DOHH2 (cell line): ENCODE measurements around the gene KNDC1.

Source experiments
- H3F3A ChIP-seq: fragments of 200-600 bp; sonication (generic), shearing (Covaris generic); 2 replicates; pipeline ENCODE4 v1.6.0; 2016; ENCODE audit warnings: antibody characterized with exemption, mild to moderate bottlenecking; ENCODE audit not compliant: control insufficient read depth, insufficient read depth
- H3K27ac ChIP-seq: fragments of 200-600 bp; sonication (generic); 2 replicates; pipeline ENCODE4 v1.5.1; 2014; ENCODE audit warnings: low read depth, mild to moderate bottlenecking, low read length, moderate library complexity
- H3K27me3 ChIP-seq: fragments of 200-600 bp; sonication (generic); 2 replicates; pipeline ENCODE4 v1.6.1; 2014; ENCODE audit warnings: mild to moderate bottlenecking, low read length, mixed read lengths; ENCODE audit not compliant: control insufficient read depth
- H3K36me3 ChIP-seq: fragments of 200-600 bp; sonication (generic); 2 replicates; pipeline ENCODE4 v1.6.1; 2014; ENCODE audit warnings: mild to moderate bottlenecking, low read length, moderate library complexity, mixed read lengths; ENCODE audit not compliant: control insufficient read depth
- H3K4me1 ChIP-seq: fragments of 200-600 bp; sonication (generic); 2 replicates; pipeline ENCODE4 v1.6.1; 2014; ENCODE audit warnings: mild to moderate bottlenecking, low read length, mixed read lengths; ENCODE audit not compliant: control insufficient read depth
- H3K4me2 ChIP-seq: fragments of 200-600 bp; sonication (generic); 2 replicates; pipeline ENCODE4 v1.6.0; 2014; ENCODE audit warnings: mild to moderate bottlenecking, low read length, moderate library complexity
- H3K4me3 ChIP-seq: fragments of 200-600 bp; sonication (generic); 2 replicates; pipeline ENCODE4 v1.5.1; 2014; ENCODE audit warnings: mild to moderate bottlenecking, low read length, mixed read lengths
- H3K79me2 ChIP-seq: fragments of 200-600 bp; sonication (generic); 2 replicates; pipeline ENCODE4 v1.6.1; 2014; ENCODE audit warnings: mild to moderate bottlenecking, low read length, mixed read lengths; ENCODE audit not compliant: control insufficient read depth
- H3K9me2 ChIP-seq: fragments of 200-600 bp; sonication (generic); replicated peaks from 2 replicates; pipeline ENCODE4 v1.6.1; 2014; ENCODE audit warnings: mild to moderate bottlenecking, low read length, mixed read lengths; ENCODE audit not compliant: control insufficient read depth
- H3K9me3 ChIP-seq: fragments of 200-600 bp; sonication (generic); 2 replicates; pipeline ENCODE4 v1.6.1; 2014; ENCODE audit warnings: antibody characterized with exemption, low read length, mixed read lengths; ENCODE audit not compliant: control insufficient read depth, insufficient read depth
- H4K20me1 ChIP-seq: fragments of 200-600 bp; sonication (generic); 2 replicates; pipeline ENCODE4 v1.6.0; 2014; ENCODE audit warnings: low read depth, mild to moderate bottlenecking, antibody characterized with exemption, low read length, moderate library complexity; ENCODE audit not compliant: control insufficient read depth, insufficient read depth
- CTCF ChIP-seq: fragments of 200-600 bp; sonication (generic); IDR thresholded peaks from one replicate; pipeline ENCODE4 v1.5.1; 2014; ENCODE audit warnings: antibody characterized with exemption, mild to moderate bottlenecking, low read depth, low read length; ENCODE audit not compliant: poor library complexity, severe bottlenecking
- EZH2phosphoT487 ChIP-seq: fragments of 200-600 bp; sonication (generic); IDR thresholded peaks from 2 replicates; pipeline ENCODE4 v1.6.1; 2017; ENCODE audit warnings: borderline replicate concordance, mild to moderate bottlenecking, antibody characterized with exemption, low read length, moderate library complexity, mixed read lengths

KNDC1 gene

GRCh38 chr10:133249975-133250754 lies 90.1 kb downstream of the KNDC1 start:
- TF ChIP-seq EZH2phosphoT487 (no peak), CTCF (no peak)
- no peaks in the 10 kb centered on the region for H3F3A ChIP-seq
- no peak overlapping the region for H3K4me2 ChIP-seq
- H3K9me2 ChIP-seq = no peaks in the 10 kb centered on the region
- H3K27me3 ChIP-seq = no peaks in the 10 kb centered on the region
- H3K9me3 ChIP-seq = no peaks in the 10 kb centered on the region
- no peaks in the 10 kb centered on the region for H3K4me1 ChIP-seq
- no peaks in the 10 kb centered on the region for H3K79me2 ChIP-seq
- no peaks in the 10 kb centered on the region for H4K20me1 ChIP-seq
- H3K4me3 ChIP-seq = no peak overlapping the region
- H3K27ac ChIP-seq = no peak overlapping the region
- H3K36me3 ChIP-seq = no peaks in the 10 kb centered on the region

- no peak for TF ChIP-seq CTCF
- TF ChIP-seq EZH2phosphoT487 = no peak
- Histone ChIP-seq H3F3A (no peaks in the 10 kb centered on the region), H3K9me2 (no peaks in the 10 kb centered on the region), H3K27me3 (no peaks in the 10 kb centered on the region), H3K4me2 (no peak overlapping the region), H4K20me1 (no peaks in the 10 kb centered on the region), H3K79me2 (no peaks in the 10 kb centered on the region), H3K4me3 (no peak overlapping the region), H3K4me1 (no peaks in the 10 kb centered on the region), H3K36me3 (no peaks in the 10 kb centered on the region), H3K27ac (no peak overlapping the region), H3K9me3 (no peaks in the 10 kb centered on the region)
These were observed 91.6 kb downstream of the KNDC1 start for GRCh38 chr10:133251388-133252222.

GRCh38 chr10:133252223-133252552 lies 92.2 kb downstream of the KNDC1 start:
- H3K4me1 ChIP-seq = peaks cover 4% of the 10 kb centered on the region
- H3K27ac ChIP-seq = no peak overlapping the region
- H3K4me3 ChIP-seq = no peak overlapping the region
- H3F3A ChIP-seq = no peaks in the 10 kb centered on the region
- no peaks in the 10 kb centered on the region for H3K36me3 ChIP-seq
- H3K27me3 ChIP-seq = no peaks in the 10 kb centered on the region
- no peaks in the 10 kb centered on the region for H3K9me3 ChIP-seq
- no peak overlapping the region for H3K4me2 ChIP-seq
- no peaks in the 10 kb centered on the region for H3K79me2 ChIP-seq
- no peaks in the 10 kb centered on the region for H3K9me2 ChIP-seq
- TF ChIP-seq EZH2phosphoT487 = no peak
- no peak for TF ChIP-seq CTCF
- no peaks in the 10 kb centered on the region for H4K20me1 ChIP-seq
